Measurements from ENCODE around the gene P2RX3.

DNA sequence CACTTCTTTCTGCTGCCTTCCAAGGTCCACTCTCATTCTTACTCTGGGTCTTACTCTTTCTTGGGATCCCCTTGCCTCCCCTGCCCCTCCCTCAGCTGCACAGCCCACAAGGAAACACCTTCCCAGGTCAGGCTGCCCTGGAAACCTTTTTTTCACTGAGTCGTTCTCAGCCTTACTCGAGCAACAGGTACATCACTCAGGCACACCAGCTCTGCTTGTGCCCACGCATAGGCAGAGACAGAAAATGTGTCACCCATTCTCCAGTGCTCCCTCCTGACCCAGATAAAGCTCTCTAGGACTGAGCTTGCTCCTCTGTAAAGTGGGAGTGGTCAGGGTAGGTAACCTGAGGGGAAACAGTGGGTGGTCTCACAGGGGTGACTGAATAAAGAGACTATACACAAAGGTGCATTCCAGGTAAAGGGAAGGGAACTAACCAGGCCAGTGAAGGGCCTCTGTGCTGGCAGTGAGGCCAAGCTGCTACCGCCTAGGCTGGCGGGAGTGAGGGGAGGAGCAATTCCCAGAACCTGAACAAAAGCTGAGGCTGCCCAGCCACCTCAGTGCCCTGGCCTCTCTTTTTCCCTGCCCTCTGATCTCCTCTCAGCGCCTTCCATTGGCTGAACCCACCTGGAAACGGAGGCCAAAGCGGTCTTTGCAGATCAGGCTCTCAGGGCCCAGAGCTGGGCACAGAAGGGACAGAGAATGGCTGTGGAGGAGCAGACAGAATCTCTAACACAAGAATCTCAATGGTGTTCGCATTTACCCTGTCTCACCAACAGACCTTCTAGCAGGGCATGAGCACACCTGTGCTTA, 26.9 kb downstream of the P2RX3 start:
- TF ChIP-seq, protein P1, sequence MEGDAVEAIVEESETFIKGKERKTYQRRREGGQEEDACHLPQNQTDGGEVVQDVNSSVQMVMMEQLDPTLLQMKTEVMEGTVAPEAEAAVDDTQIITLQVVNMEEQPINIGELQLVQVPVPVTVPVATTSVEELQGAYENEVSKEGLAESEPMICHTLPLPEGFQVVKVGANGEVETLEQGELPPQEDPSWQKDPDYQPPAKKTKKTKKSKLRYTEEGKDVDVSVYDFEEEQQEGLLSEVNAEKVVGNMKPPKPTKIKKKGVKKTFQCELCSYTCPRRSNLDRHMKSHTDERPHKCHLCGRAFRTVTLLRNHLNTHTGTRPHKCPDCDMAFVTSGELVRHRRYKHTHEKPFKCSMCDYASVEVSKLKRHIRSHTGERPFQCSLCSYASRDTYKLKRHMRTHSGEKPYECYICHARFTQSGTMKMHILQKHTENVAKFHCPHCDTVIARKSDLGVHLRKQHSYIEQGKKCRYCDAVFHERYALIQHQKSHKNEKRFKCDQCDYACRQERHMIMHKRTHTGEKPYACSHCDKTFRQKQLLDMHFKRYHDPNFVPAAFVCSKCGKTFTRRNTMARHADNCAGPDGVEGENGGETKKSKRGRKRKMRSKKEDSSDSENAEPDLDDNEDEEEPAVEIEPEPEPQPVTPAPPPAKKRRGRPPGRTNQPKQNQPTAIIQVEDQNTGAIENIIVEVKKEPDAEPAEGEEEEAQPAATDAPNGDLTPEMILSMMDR (conservative IDR thresholded peaks at IDR 0.05 in 1 of 2, IDR thresholded peaks at IDR 0.05 in 1 of 2; ENCODE audit: low read depth in 1 of 2, low read length in 2 of 2): no peak
- TF ChIP-seq EZH2 (IDR thresholded peaks at IDR 0.05; ENCODE audit: low read length, missing control alignments): no peak

Measured in fibroblast of lung (primary cell).